Colonic mucosa (tissue), 4 donors: ENCODE measurements around the gene CREBBP. TPM values are rescaled to one million over a fixed set of nuclear protein-coding genes. Genes with fewer than 3 reads are reported as not detected.

Source experiments
- DNase-seq: peaks from one replicate; pipeline ENCODE4 v3.0.0-alpha.2; 2020
- H3K27ac ChIP-seq: fragments of 200-600 bp; one replicate; pipeline ENCODE4 v1.8.0; 2021
- H3K27me3 ChIP-seq: fragments of 200-600 bp; one replicate; pipeline ENCODE4 v1.8.0; 2021
- H3K36me3 ChIP-seq: fragments of 200-600 bp; one replicate; pipeline ENCODE4 v1.8.0; 2021
- H3K4me1 ChIP-seq: fragments of 200-600 bp; one replicate; pipeline ENCODE4 v1.8.0; 2021; ENCODE audit warnings: mild to moderate bottlenecking
- H3K4me3 ChIP-seq: fragments of 200-600 bp; one replicate; pipeline ENCODE4 v1.8.0; 2021
- H3K9ac ChIP-seq, 2 donors: one replicate each; pipeline ENCODE4 v1.7.0; 2013; ENCODE audit warnings: control low read depth in 2 of 2, low read depth in 2 of 2, low read length in 2 of 2
- H3K9me3 ChIP-seq: fragments of 200-600 bp; one replicate; pipeline ENCODE4 v1.8.0; 2021
- CTCF ChIP-seq: fragments of 200-600 bp; IDR thresholded peaks from one replicate; pipeline ENCODE4 v1.8.0; 2022; ENCODE audit warnings: antibody characterized with exemption, mild to moderate bottlenecking
- intact Hi-C: fragments of 100-400 bp; cut with DNase I; formaldehyde crosslinking; loops from one replicate; pipeline ENCODE4 v1.14.1; 2022
- total RNA-seq, 2 donors: library from RNA; stranded (reverse); fragmentation: NEBNext Ultra II Directional in 1 of 2; extraction: Animal tissue kit (Norgen Biotek cat#: 25700) in 1 of 2; gene quantifications; one replicate each; pipeline ENCODE4 v1.2.1, GENCODE V29; 2021
- donor health status: healthy.
- donor health status: DM: no; HTN: no; CAD: no.
- donor health status: DM: no; HTN: no; CAD: no.

CREBBP gene
- total RNA-seq, 2 donors from 2014 or later = 42.0 to 45.2 TPM

GRCh38 chr16:3819175-3819527 lies 61.4 kb downstream of the CREBBP start:
- Histone ChIP-seq H3K9ac (no peak overlapping the region), H3K36me3 (no peaks in the 10 kb centered on the region), H3K9me3 (no peaks in the 10 kb centered on the region), H3K27ac (no peak overlapping the region), H3K4me1 (peaks cover 17% of the 10 kb centered on the region), H3K4me3 (no peak overlapping the region), H3K27me3 (no peaks in the 10 kb centered on the region)
- no peak for TF ChIP-seq CTCF
- DNase-seq = no peak
- intact Hi-C loops = no loop called here

GRCh38 chr16:3816326-3816725 lies 64.2 kb downstream of the CREBBP start:
- no peak for DNase-seq
- intact Hi-C loops = no loop called here
- no peak overlapping the region for H3K9ac ChIP-seq
- no peaks in the 10 kb centered on the region for H3K9me3 ChIP-seq
- no peaks in the 10 kb centered on the region for H3K27me3 ChIP-seq
- H3K36me3 ChIP-seq = no peaks in the 10 kb centered on the region
- no peak for TF ChIP-seq CTCF
- no peak overlapping the region for H3K4me3 ChIP-seq
- H3K4me1 ChIP-seq = peaks cover 8% of the 10 kb centered on the region
- H3K27ac ChIP-seq = no peak overlapping the region

GRCh38 chr16:3814755-3815154 lies 65.8 kb downstream of the CREBBP start:
- H3K4me3 ChIP-seq = no peak overlapping the region
- H3K27ac ChIP-seq = no peak overlapping the region
- H3K9me3 ChIP-seq = no peaks in the 10 kb centered on the region
- no peaks in the 10 kb centered on the region for H3K36me3 ChIP-seq
- no peak overlapping the region for H3K9ac ChIP-seq
- no peaks in the 10 kb centered on the region for H3K27me3 ChIP-seq
- intact Hi-C loops = no loop called here
- no peak for TF ChIP-seq CTCF
- H3K4me1 ChIP-seq = no peaks in the 10 kb centered on the region
- no peak for DNase-seq

GRCh38 chr16:3812469-3813172 lies 67.9 kb downstream of the CREBBP start:
- no peak for DNase-seq
- Histone ChIP-seq H3K27ac (no peak overlapping the region), H3K4me1 (no peaks in the 10 kb centered on the region), H3K4me3 (no peak overlapping the region), H3K27me3 (no peaks in the 10 kb centered on the region), H3K36me3 (no peaks in the 10 kb centered on the region), H3K9me3 (no peaks in the 10 kb centered on the region), H3K9ac (no peak overlapping the region)
- intact Hi-C loops = no loop called here
- TF ChIP-seq CTCF = no peak

GRCh38 chr16:3810818-3811217 lies 69.7 kb downstream of the CREBBP start:
- H3K27ac ChIP-seq = no peak overlapping the region
- no peaks in the 10 kb centered on the region for H3K27me3 ChIP-seq
- H3K9ac ChIP-seq = no peak overlapping the region
- no peak for DNase-seq
- no peaks in the 10 kb centered on the region for H3K4me1 ChIP-seq
- no peak for TF ChIP-seq CTCF
- H3K9me3 ChIP-seq = no peaks in the 10 kb centered on the region
- H3K4me3 ChIP-seq = no peak overlapping the region
- intact Hi-C loops = no loop called here
- H3K36me3 ChIP-seq = no peaks in the 10 kb centered on the region
